Measurements from ENCODE around the gene SLC16A12. TPM values are rescaled to one million over a fixed set of nuclear protein-coding genes. Genes with fewer than 3 reads are reported as not detected.

SLC16A12 gene
- total RNA-seq, 1 donor from 2014 or later, result not detected

DNA sequence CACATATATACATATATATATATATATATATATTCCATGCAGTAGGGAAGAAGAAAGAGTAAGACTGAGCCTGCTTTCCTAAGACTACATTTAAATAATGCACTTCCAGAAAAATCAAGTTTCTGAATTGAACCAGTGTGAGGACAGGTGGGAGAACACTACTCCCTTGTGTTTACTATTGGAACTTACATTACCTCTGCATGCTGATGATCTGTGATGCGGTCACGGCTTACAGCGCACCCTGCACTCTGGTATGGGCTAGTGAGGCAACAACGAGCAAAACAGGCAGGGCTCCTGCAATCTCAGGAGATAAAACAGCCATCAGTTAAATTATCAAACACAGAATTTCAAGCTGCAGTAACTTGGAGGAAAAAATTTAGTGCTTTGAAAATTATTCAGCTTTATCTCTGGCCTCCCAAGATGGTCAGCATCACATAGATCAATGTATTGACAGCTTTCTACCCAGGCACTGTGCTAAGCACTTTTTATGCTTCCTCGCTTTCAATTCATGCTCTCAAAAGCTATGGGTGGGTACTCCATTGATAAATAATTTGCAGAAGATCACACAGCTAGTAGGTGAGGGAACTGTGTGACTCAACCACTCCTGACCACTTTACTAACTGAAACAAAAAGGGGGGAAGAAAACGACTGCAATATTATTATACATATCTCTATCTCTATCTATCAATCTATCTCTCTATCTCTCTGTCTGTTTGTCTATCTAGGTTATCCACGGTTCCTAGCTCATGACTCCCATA lies 20.5 kb upstream of the SLC16A12 start:
- intact Hi-C loops (cut with micrococcal nuclease), result no loop called here
- POLR2A ChIA-PET, result no interaction called here
- H3K4me3 Mint-ChIP-seq, result no peak overlapping the region
- no peak overlapping the region for H3K27ac Mint-ChIP-seq
- no peaks in the 10 kb centered on the region for H3K9me3 Mint-ChIP-seq
- CTCF ChIA-PET, result interaction anchor here (0.6 kb wide), 1 partner anchor 68 kb away, joined by 5 read pairs; no protein-coding TSS in a partner anchor
- no peaks in the 10 kb centered on the region for H3K36me3 Mint-ChIP-seq (ENCODE audit: low read depth)
- DNase-seq (no peak), ATAC-seq (ENCODE audit: low read depth) (no peak)
- H3K27me3 Mint-ChIP-seq, result peaks cover 10% of the 10 kb centered on the region
- TF ChIP-seq CTCF (IDR thresholded peaks at IDR 0.05), result no peak
- H3K4me1 Mint-ChIP-seq, result no peaks in the 10 kb centered on the region

DNA sequence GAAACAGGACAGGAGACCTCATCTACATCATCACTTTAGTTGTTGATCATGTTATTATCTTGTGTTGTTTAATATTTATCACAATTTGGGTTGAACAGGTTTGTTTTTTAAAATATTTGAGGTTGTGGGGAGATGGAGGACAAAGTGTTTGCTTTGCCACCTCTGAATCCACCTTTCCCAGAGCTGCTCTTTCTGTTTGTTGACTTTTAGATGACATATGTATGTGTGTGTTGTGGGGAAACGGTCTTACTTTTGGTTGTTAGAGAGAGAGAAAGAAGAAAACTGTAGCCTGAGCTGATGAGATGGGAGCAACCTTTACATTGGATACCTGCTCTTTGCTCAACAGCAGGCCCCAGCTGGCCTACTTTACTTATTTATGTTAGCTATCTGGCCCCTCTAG lies 19.0 kb upstream of the SLC16A12 start:
- ChIA-PET POLR2A (no interaction called here), CTCF (no interaction called here)
- no peak overlapping the region for H3K27ac Mint-ChIP-seq
- H3K36me3 Mint-ChIP-seq (ENCODE audit: low read depth), result no peaks in the 10 kb centered on the region
- H3K27me3 Mint-ChIP-seq, result peaks cover 10% of the 10 kb centered on the region
- DNase-seq (no peak), ATAC-seq (ENCODE audit: low read depth) (no peak)
- no peak overlapping the region for H3K4me3 Mint-ChIP-seq
- H3K9me3 Mint-ChIP-seq, result no peaks in the 10 kb centered on the region
- TF ChIP-seq CTCF (IDR thresholded peaks at IDR 0.05), result no peak
- intact Hi-C loops (cut with micrococcal nuclease), result no loop called here
- no peaks in the 10 kb centered on the region for H3K4me1 Mint-ChIP-seq

DNA sequence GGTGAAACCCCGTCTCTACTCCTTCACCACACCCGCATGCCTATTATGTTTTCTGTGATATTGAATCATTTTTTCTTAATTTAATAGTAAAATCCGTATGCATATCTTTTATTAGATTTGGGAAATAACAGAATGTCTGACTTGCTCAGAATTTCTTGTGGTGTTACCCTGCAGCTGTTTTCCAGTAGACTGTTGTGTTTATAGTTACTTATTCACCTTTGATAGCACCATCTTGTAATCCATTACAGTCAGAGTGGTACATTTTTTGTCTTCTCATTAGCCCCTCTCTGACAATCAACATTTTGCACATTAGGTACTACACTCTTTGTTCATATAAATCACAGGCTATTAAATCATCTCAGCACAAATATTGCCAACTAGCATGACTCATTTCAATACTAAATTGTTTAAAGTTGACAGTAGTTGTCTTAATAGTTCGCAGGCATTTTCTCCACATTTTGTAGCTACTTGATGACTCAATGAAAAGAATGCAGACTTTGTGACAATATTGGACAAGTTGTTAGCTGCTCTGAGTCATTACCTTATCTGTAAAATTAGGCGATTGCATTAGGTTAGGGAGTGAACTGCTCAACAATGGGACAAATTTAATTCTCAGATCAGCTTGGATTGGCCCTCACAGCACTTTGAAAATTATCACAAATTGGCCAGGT lies 17.8 kb upstream of the SLC16A12 start:
- no peak overlapping the region for H3K4me3 Mint-ChIP-seq
- H3K4me1 Mint-ChIP-seq, result no peaks in the 10 kb centered on the region
- ChIA-PET POLR2A (no interaction called here), CTCF (interaction anchor here (0.9 kb wide), 1 partner anchor 184 kb away, joined by 3 read pairs; no protein-coding TSS in a partner anchor)
- ATAC-seq (ENCODE audit: low read depth), result no peak
- no peak for TF ChIP-seq CTCF (IDR thresholded peaks at IDR 0.05)
- no peaks in the 10 kb centered on the region for H3K9me3 Mint-ChIP-seq
- H3K27me3 Mint-ChIP-seq, result peaks cover 7% of the 10 kb centered on the region
- H3K27ac Mint-ChIP-seq, result no peak overlapping the region
- H3K36me3 Mint-ChIP-seq (ENCODE audit: low read depth), result no peaks in the 10 kb centered on the region
- intact Hi-C loops (cut with micrococcal nuclease), result no loop called here
- no peak for DNase-seq

GRCh38 chr10:89552213-89552612 lies 16.8 kb upstream of the SLC16A12 start:
- TF ChIP-seq CTCF (IDR thresholded peaks at IDR 0.05), result no peak
- intact Hi-C loops (cut with micrococcal nuclease), result no loop called here
- no peaks in the 10 kb centered on the region for H3K4me1 Mint-ChIP-seq
- H3K27ac Mint-ChIP-seq, result no peak overlapping the region
- peaks cover 4% of the 10 kb centered on the region for H3K27me3 Mint-ChIP-seq
- H3K9me3 Mint-ChIP-seq, result no peaks in the 10 kb centered on the region
- H3K36me3 Mint-ChIP-seq (ENCODE audit: low read depth), result no peaks in the 10 kb centered on the region
- no peak overlapping the region for H3K4me3 Mint-ChIP-seq
- ATAC-seq (ENCODE audit: low read depth), result no peak
- CTCF ChIA-PET, result no interaction called here
- no peak for DNase-seq
- POLR2A ChIA-PET, result no interaction called here

- Mint-ChIP-seq H3K4me3 (no peak overlapping the region), H3K27me3 (peaks cover 4% of the 10 kb centered on the region), H3K4me1 (no peaks in the 10 kb centered on the region), H3K9me3 (no peaks in the 10 kb centered on the region), H3K36me3 (ENCODE audit: low read depth) (no peaks in the 10 kb centered on the region), H3K27ac (no peak overlapping the region)
- ChIA-PET POLR2A (no interaction called here), CTCF (no interaction called here)
- DNase-seq, result no peak
- ATAC-seq (ENCODE audit: low read depth), result no peak
- TF ChIP-seq CTCF (IDR thresholded peaks at IDR 0.05), result no peak
- intact Hi-C loops (cut with micrococcal nuclease), result no loop called here
Measured at GRCh38 chr10:89550509-89550908, 15.1 kb upstream of the SLC16A12 start.
